Kidney (tissue), 14 donors: ENCODE results near the gene SCAF1. TPM values are rescaled to one million over a fixed set of nuclear protein-coding genes. Genes with fewer than 3 reads are reported as not detected.
A peak's percentile ranks its signal among the peaks of the same experiment; 100 is the strongest.

Experiments
- DNase-seq, 5 donors: peaks; one replicate each; pipeline ENCODE4 v3.0.0-alpha.2; 2013 to 2020
- FAIRE-seq: peaks from 2 replicates; lab custom pipeline; 2012; peaks lifted over from hg19 to GRCh38; lab: Jason Lieb, UNC
- H3K27ac ChIP-seq, 2 donors: one replicate each; pipeline ENCODE4 v1.7.0; 2013; ENCODE audit warnings: low read depth in 2 of 2, low read length in 2 of 2, inconsistent platforms in 1 of 2
- H3K27me3 ChIP-seq: one replicate; pipeline ENCODE4 v1.7.1; 2013; ENCODE audit warnings: low read length, inconsistent platforms; ENCODE audit not compliant: control insufficient read depth, insufficient read depth
- H3K36me3 ChIP-seq, 3 donors: one replicate each; pipeline versions ENCODE4 v1.7.0 to v1.7.1; 2013; ENCODE audit warnings: low read length in 3 of 3, control low read depth in 1 of 3, inconsistent platforms in 1 of 3; ENCODE audit not compliant: insufficient read depth in 3 of 3, control insufficient read depth in 2 of 3
- H3K4me1 ChIP-seq, 3 donors: one replicate each; pipeline versions ENCODE4 v1.7.0 to v1.7.1; 2013; ENCODE audit warnings: low read length in 3 of 3, inconsistent platforms in 1 of 3, low read depth in 1 of 3; ENCODE audit not compliant: control insufficient read depth in 2 of 3, insufficient read depth in 2 of 3
- H3K4me3 ChIP-seq, 3 donors: one replicate each; pipeline versions ENCODE4 v1.7.0 to v1.8.1; 2013; ENCODE audit warnings: low read length in 3 of 3, control low read depth in 1 of 3, inconsistent platforms in 1 of 3
- H3K9ac ChIP-seq, 3 donors: one replicate each; pipeline versions ENCODE4 v1.7.0 to v1.7.1; 2013; ENCODE audit warnings: low read length in 3 of 3, control low read depth in 1 of 3, inconsistent platforms in 1 of 3
- H3K9me3 ChIP-seq, 3 donors: one replicate each; pipeline versions ENCODE4 v1.7.0 to v1.7.1; 2013; ENCODE audit warnings: low read length in 3 of 3, control low read depth in 1 of 3, inconsistent platforms in 1 of 3; ENCODE audit not compliant: control insufficient read depth in 2 of 3, insufficient read depth in 1 of 3
- intact Hi-C: fragments of 100-400 bp; cut with DNase I; formaldehyde crosslinking; loops from one replicate; pipeline ENCODE4 v1.11.1; 2022
- polyA plus RNA-seq: library from polyadenylated mRNA; stranded (reverse); fragments of 350-450 nt; fragmentation: Illumina TruSeq; extraction: RNeasy Lipid Tissue Mini Kit (QIAGEN cat#74804); gene quantifications from one replicate; pipeline ENCODE4 v1.2.3, GENCODE V29; 2014; ENCODE audit warnings: low read depth, low replicate concordance; ENCODE audit not compliant: insufficient read depth
- total RNA-seq: library from RNA; stranded (reverse); fragmentation: NEBNext Ultra II Directional; extraction: Animal tissue kit (Norgen Biotek cat#: 25700); gene quantifications from one replicate; pipeline ENCODE4 v1.2.1, GENCODE V29; 2021
- TF ChIP-seq, protein P1 (sequence below): IDR thresholded peaks from 3 replicates; pipeline ENCODE4 v1.5.1; 2012; ENCODE audit warnings: mild to moderate bottlenecking, moderate library complexity, borderline replicate concordance; ENCODE audit not compliant: insufficient read depth; ENCODE audit errors: extremely low read depth
- donor health status: control.
- donor health status: control.
- donor health status: control.
- donor health status: control.
- donor health status: control.
- donor health status: DM: yes; HTN: yes; CAD: no.
- donor health status: Normal renal cell carcinoma (clear cell type).

The SCAF1 gene
- total and polyA plus RNA-seq, 2 donors from 2014 or later = 18.1 to 69.0 TPM

DNA sequence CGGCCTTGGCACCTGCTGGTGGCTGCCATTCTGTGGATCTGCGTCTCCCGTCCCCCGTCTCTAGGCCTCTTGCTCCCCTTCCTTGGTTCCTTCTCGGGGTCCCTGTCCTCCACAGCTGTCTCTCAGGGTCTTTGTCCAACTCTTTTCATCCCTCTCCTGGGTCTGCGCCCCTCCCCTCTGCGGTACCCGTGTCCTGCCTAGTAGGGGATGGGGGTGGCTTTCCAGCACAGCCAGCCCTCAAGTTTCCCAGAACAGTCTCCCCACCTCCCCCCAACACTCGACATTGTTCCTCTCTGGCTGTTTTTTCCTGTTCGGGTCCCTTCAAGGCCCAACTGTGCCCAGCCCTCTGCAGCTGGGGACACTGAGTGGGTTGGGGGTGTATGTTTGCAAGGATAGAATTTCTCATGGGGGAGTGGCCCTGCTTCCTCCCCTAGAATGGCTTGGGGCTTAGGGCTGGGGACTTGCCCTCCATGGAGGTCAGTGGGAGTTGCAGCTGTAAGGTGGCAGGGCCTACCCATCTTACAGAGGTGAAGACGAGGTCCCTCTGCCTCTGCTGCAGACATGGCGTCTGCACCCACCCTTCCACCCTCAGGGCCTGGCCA lies 46.6 kb downstream of the SCAF1 start:
- Histone ChIP-seq H3K4me3 (no peak overlapping the region), H3K9me3 (no peaks in the 10 kb centered on the region), H3K27ac (peak overlapping the region in 1 of 2 donors; percentile 28), H3K36me3 (peaks cover 0 to 16% (median 13%) of the 10 kb centered on the region in 3 donors), H3K9ac (no peak overlapping the region), H3K27me3 (no peaks in the 10 kb centered on the region), H3K4me1 (peaks cover 0 to 20% (median 6%) of the 10 kb centered on the region in 3 donors)
- FAIRE-seq = no peak
- DNase-seq = peak in 1 of 5 donors; percentile 58
- intact Hi-C loops = no loop called here
- TF ChIP-seq, protein P1, sequence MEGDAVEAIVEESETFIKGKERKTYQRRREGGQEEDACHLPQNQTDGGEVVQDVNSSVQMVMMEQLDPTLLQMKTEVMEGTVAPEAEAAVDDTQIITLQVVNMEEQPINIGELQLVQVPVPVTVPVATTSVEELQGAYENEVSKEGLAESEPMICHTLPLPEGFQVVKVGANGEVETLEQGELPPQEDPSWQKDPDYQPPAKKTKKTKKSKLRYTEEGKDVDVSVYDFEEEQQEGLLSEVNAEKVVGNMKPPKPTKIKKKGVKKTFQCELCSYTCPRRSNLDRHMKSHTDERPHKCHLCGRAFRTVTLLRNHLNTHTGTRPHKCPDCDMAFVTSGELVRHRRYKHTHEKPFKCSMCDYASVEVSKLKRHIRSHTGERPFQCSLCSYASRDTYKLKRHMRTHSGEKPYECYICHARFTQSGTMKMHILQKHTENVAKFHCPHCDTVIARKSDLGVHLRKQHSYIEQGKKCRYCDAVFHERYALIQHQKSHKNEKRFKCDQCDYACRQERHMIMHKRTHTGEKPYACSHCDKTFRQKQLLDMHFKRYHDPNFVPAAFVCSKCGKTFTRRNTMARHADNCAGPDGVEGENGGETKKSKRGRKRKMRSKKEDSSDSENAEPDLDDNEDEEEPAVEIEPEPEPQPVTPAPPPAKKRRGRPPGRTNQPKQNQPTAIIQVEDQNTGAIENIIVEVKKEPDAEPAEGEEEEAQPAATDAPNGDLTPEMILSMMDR = no peak

DNA sequence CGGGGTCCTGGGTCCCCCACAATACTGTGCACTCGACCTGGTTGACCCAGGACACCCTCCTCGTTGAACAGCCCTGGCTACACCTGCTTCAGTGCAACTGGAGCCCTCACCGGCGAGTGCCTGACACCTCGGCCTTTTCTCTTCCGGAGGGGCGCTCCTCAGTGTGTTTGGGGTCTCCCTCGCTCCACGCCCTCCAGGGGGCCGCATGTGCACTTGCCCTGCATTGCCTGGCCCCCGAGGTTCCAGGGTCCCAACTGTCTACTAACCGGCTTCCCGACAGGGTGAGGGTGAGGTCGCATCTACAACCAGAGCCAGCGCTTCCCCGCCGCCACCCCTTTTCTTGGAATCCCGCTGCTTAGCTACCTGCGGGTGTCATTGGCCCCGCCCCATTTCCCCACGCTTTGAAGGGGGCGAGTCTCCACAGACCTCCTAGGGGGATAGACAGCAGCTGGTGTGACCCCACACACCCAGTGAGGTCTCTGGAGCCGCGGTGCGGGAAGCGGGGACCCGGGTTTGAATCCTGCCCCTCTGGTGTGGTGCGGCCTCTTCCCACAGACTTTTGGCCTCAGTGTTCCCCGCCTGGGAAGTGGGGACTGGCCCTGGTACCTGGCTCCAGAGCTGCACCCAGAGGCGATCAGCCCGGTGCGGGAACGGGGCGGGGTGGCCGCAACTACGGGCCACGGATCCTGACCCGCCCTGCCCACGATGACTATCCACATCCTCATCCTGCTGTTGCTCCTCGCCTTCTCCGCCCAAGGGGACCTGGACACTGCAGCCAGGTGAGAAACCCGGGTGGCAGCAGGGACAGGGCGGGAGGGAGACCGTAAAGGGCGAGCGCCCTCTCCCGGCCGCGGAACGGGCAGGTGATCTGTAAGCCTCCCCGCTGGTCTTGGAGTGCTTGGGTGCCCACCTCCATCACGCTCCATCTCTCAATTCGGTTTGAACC lies 47.4 kb downstream of the SCAF1 start, which contains the start of gene ADM5:
TSS of gene ADM5 (plus strand) at position 462 of the 946 bp plus-strand sequence. CDS start at position 706, 244 bp downstream.
- no peaks in the 10 kb centered on the region for H3K27me3 ChIP-seq
- DNase-seq = peak in 4 of 5 donors; percentile 69 to 84 (median 74)
- peak within 1 kb of the TSS; percentile 37 to 62 (median 58) for H3K4me3 ChIP-seq
- H3K9me3 ChIP-seq = no peaks in the 10 kb centered on the region
- intact Hi-C loops = no loop called here
- TF ChIP-seq, protein P1 = peak; percentile 44
- FAIRE-seq = no peak
- peaks cover 0 to 12% (median 7%) of the 10 kb centered on the region in 3 donors for H3K36me3 ChIP-seq
- H3K9ac ChIP-seq = peak within 1 kb of the TSS in 2 of 3 donors; percentile 46 to 55
- peak within 1 kb of the TSS in 1 of 2 donors; percentile 28 for H3K27ac ChIP-seq
- H3K4me1 ChIP-seq = peaks cover 0 to 20% (median 6%) of the 10 kb centered on the region in 3 donors

DNA sequence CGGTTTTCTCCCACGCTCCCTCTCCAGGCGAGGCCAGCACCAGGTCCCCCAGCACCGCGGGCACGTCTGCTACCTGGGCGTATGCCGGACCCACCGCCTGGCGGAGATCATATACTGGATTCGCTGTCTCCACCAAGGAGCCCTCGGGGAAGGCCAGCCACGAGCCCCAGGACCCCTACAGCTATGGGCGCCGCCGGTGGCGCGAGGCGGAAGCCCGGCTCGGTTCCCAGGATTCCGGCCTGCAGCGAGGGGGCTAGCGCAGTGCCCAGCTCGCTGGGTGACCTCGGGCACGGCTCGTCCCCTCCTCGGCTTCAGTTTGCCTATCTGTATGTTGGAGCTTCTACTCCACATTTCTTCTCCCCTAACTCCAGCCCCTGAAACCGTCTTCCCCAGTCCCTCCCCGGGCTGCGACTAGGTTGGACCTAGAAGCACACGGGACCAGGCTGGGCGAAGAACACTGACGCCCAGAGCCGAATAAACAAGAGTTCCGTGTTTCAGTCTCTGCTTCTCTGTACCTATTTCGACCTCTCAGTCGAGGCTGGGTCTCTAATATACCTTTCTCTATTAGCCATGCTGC lies 48.2 kb downstream of the SCAF1 start:
- peak in 1 of 5 donors; percentile 77 for DNase-seq
- Histone ChIP-seq H3K27me3 (no peaks in the 10 kb centered on the region), H3K4me1 (peaks cover 0 to 20% (median 6%) of the 10 kb centered on the region in 3 donors), H3K36me3 (peaks cover 0 to 8% (median 7%) of the 10 kb centered on the region in 3 donors), H3K9me3 (no peaks in the 10 kb centered on the region), H3K4me3 (peak overlapping the region; percentile 37 to 62 (median 58)), H3K27ac (no peak overlapping the region), H3K9ac (peak overlapping the region; percentile 7 to 55 (median 46))
- intact Hi-C loops = no loop called here
- TF ChIP-seq, protein P1 = no peak
- no peak for FAIRE-seq
